Fibroblast of lung (primary cell): ENCODE data around the gene ARHGAP6. TPM values are rescaled to one million over a fixed set of nuclear protein-coding genes. Genes with fewer than 3 reads are reported as not detected.

Source experiments
- DNase-seq, 2 donors: peaks; one replicate each; pipeline versions ENCODE4 v3.0.0 to v3.0.0-alpha.2; 2010; ENCODE audit warnings: low read depth in 2 of 2
- H2AFZ ChIP-seq: 2 replicates; pipeline ENCODE4 v1.5.1; 2012; ENCODE audit warnings: low read length, control low read depth, inconsistent platforms
- H3K27ac ChIP-seq: 2 replicates; pipeline ENCODE4 v1.5.1; 2011; ENCODE audit warnings: low read length, control low read depth; ENCODE audit not compliant: insufficient read depth
- H3K27me3 ChIP-seq: 2 replicates; pipeline ENCODE4 v1.5.1; 2011; ENCODE audit warnings: mild to moderate bottlenecking, low read length; ENCODE audit not compliant: control insufficient read depth, insufficient read depth
- H3K36me3 ChIP-seq: 2 replicates; pipeline ENCODE4 v1.5.1; 2011; ENCODE audit warnings: low read length; ENCODE audit not compliant: control insufficient read depth, insufficient read depth
- H3K4me1 ChIP-seq: 2 replicates; pipeline ENCODE4 v1.5.1; 2011; ENCODE audit warnings: low read length; ENCODE audit not compliant: control insufficient read depth, insufficient read depth; ENCODE audit errors: extremely low read depth
- H3K4me2 ChIP-seq: 2 replicates; pipeline ENCODE4 v1.5.1; 2011; ENCODE audit warnings: low read length, control low read depth; ENCODE audit not compliant: insufficient read depth; ENCODE audit errors: extremely low read depth
- H3K4me3 ChIP-seq, 4 experiments: fragments of 200-600 bp in 1 of 4; sonication (generic) in 1 of 4; replicated peaks in 1 of 4; 2 replicates each; pipeline ENCODE4 v1.5.1; 2011 to 2016; ENCODE audit warnings: low read length in 4 of 4, low read depth in 3 of 4, mild to moderate bottlenecking in 3 of 4, control low read depth in 2 of 4, inconsistent platforms in 1 of 4, mixed read lengths in 1 of 4; ENCODE audit not compliant: insufficient read depth in 1 of 4; ENCODE audit errors: control extremely low read depth in 1 of 4
- H3K79me2 ChIP-seq: 2 replicates; pipeline ENCODE4 v1.5.1; 2012; ENCODE audit warnings: mild to moderate bottlenecking, low read length, inconsistent platforms; ENCODE audit not compliant: control insufficient read depth, insufficient read depth
- H3K9ac ChIP-seq: 2 replicates; pipeline ENCODE4 v1.5.1; 2011; ENCODE audit warnings: mild to moderate bottlenecking, low read length, control low read depth; ENCODE audit not compliant: insufficient read depth
- H3K9me3 ChIP-seq: 2 replicates; pipeline ENCODE4 v1.5.1; 2012; ENCODE audit warnings: low read depth, low read length; ENCODE audit not compliant: control insufficient read depth, insufficient read depth
- H4K20me1 ChIP-seq: 2 replicates; pipeline ENCODE4 v1.5.1; 2011; ENCODE audit warnings: low read length; ENCODE audit not compliant: control insufficient read depth, insufficient read depth; ENCODE audit errors: extremely low read depth
- EZH2 ChIP-seq: IDR thresholded peaks from 2 replicates; pipeline ENCODE4 v1.5.1; 2012; ENCODE audit warnings: low read length, control low read depth, mild to moderate bottlenecking; ENCODE audit errors: missing control alignments
- polyA plus RNA-seq, 2 donors: library from polyadenylated mRNA; depleted of rRNA in 1 of 2; stranded (reverse) in 1 of 2; unstranded in 1 of 2; fragments of >200 nt; gene quantifications; 2 replicates each; pipeline ENCODE4 v1.2.1, GENCODE V29; 2011 to 2012; ENCODE audit warnings: missing spikeins in 1 of 2
- total RNA-seq: library from RNA; depleted of rRNA; stranded (reverse); fragments of >200 nt; gene quantifications from 2 replicates; pipeline ENCODE4 v1.2.1, GENCODE V29; 2014
- TF ChIP-seq, protein P1 (sequence below), 2 donors: IDR thresholded peaks in 1 of 2; conservative IDR thresholded peaks in 1 of 2; 1 replicate in 1 of 2; 2 replicates in 1 of 2; pipeline ENCODE4 v1.5.1; 2011 to 2012; ENCODE audit warnings: low read length in 2 of 2, control low read depth in 1 of 2, inconsistent platforms in 1 of 2, low read depth in 1 of 2, mild to moderate bottlenecking in 1 of 2

The ARHGAP6 gene
- total and polyA plus RNA-seq, 2 donors (not counting 1 experiment from before 2014, with no cell fraction given) = 5.9 to 11.7 TPM

DNA sequence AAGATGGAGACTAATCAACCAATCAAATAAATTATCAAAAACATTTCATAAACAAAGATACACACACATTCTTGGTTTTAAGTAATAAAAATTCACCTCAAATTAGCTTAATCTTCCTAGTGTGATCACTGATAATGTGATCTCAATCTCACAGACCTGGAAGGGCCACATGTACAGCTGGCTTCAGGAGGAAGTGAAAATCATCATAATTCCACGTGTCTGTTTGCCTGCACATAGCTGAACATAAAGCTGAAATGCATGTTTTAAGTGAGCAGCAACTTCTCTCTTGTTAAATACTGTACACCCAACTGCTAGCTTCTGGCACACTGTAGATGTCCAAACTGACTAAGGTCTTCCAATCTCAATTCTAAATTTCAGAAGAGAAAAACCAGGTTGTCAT lies 53.8 kb downstream of the ARHGAP6 start:
- Histone ChIP-seq H3K27me3 (no peaks in the 10 kb centered on the region), H4K20me1 (no peaks in the 10 kb centered on the region), H3K4me1 (no peaks in the 10 kb centered on the region), H3K4me2 (no peak overlapping the region), H2AFZ (no peak overlapping the region), H3K27ac (no peak overlapping the region), H3K36me3 (no peaks in the 10 kb centered on the region), H3K9ac (no peak overlapping the region), H3K4me3 (no peak overlapping the region), H3K9me3 (no peaks in the 10 kb centered on the region), H3K79me2 (no peaks in the 10 kb centered on the region)
- TF ChIP-seq, protein P1, sequence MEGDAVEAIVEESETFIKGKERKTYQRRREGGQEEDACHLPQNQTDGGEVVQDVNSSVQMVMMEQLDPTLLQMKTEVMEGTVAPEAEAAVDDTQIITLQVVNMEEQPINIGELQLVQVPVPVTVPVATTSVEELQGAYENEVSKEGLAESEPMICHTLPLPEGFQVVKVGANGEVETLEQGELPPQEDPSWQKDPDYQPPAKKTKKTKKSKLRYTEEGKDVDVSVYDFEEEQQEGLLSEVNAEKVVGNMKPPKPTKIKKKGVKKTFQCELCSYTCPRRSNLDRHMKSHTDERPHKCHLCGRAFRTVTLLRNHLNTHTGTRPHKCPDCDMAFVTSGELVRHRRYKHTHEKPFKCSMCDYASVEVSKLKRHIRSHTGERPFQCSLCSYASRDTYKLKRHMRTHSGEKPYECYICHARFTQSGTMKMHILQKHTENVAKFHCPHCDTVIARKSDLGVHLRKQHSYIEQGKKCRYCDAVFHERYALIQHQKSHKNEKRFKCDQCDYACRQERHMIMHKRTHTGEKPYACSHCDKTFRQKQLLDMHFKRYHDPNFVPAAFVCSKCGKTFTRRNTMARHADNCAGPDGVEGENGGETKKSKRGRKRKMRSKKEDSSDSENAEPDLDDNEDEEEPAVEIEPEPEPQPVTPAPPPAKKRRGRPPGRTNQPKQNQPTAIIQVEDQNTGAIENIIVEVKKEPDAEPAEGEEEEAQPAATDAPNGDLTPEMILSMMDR (conservative IDR thresholded peaks at IDR 0.05 in 1 of 2, IDR thresholded peaks at IDR 0.05 in 1 of 2; ENCODE audit: low read depth in 1 of 2, low read length in 2 of 2) = no peak
- no peak for TF ChIP-seq EZH2
- no peak for DNase-seq

- Histone ChIP-seq H3K36me3 (no peaks in the 10 kb centered on the region), H3K9me3 (no peaks in the 10 kb centered on the region), H3K4me2 (no peak overlapping the region), H3K4me3 (no peak overlapping the region), H3K9ac (no peak overlapping the region), H3K27ac (no peak overlapping the region), H3K4me1 (no peaks in the 10 kb centered on the region), H2AFZ (no peak overlapping the region), H3K79me2 (no peaks in the 10 kb centered on the region), H3K27me3 (no peaks in the 10 kb centered on the region), H4K20me1 (no peaks in the 10 kb centered on the region)
- TF ChIP-seq, protein P1 (conservative IDR thresholded peaks at IDR 0.05 in 1 of 2, IDR thresholded peaks at IDR 0.05 in 1 of 2; ENCODE audit: low read depth in 1 of 2, low read length in 2 of 2) = no peak
- no peak for TF ChIP-seq EZH2
- no peak for DNase-seq
Observed at GRCh38 chrX:11611161-11611560, 54.6 kb downstream of the ARHGAP6 start.

DNA sequence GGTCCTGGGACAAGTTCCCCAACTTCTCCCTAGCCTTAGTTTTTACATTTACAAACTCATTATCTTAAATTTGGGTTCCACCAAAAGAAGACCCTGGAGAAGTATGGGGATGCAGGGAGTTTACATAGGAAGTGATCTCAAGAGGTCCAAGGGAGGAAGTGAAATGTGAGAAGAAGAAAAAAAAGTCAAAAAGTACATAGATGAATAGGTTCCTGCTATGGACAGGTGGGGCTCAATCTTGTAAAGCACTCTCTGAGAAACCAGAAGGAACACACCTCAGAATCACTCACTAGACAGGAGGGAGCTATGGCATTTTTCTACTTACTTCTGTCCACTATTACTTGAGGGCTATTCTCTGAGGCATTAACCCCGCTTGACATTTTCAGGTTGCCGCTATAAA lies 56.6 kb downstream of the ARHGAP6 start:
- H3K27ac ChIP-seq = no peak overlapping the region
- H3K9me3 ChIP-seq = no peaks in the 10 kb centered on the region
- H3K4me2 ChIP-seq = no peak overlapping the region
- TF ChIP-seq, protein P1 (conservative IDR thresholded peaks at IDR 0.05 in 1 of 2, IDR thresholded peaks at IDR 0.05 in 1 of 2; ENCODE audit: low read depth in 1 of 2, low read length in 2 of 2) = no peak
- no peak for TF ChIP-seq EZH2
- H2AFZ ChIP-seq = no peak overlapping the region
- no peaks in the 10 kb centered on the region for H4K20me1 ChIP-seq
- no peak overlapping the region for H3K9ac ChIP-seq
- no peaks in the 10 kb centered on the region for H3K36me3 ChIP-seq
- no peaks in the 10 kb centered on the region for H3K27me3 ChIP-seq
- H3K4me1 ChIP-seq = no peaks in the 10 kb centered on the region
- no peaks in the 10 kb centered on the region for H3K79me2 ChIP-seq
- H3K4me3 ChIP-seq = no peak overlapping the region
- no peak for DNase-seq
